Measurements from ENCODE around the gene PIK3CA.

The PIK3CA gene

DNA sequence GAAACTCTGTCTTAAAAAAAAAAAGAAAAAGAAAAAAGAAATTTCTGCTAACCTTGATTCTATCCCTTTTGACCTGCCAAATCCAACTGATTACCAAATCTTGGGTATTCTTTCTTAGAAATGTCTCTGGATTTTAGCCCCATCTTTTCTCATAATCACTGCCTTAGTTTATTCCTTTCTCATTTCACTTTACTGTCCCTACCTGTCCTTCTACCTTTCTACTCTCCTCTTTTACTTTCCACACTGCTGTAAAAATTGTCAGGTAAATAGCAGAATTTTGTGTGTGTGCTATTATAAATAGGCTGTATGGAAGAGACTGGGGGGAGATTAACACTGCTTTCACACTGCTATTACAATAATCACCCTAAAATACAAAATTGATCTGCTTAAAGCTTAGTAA, 16.7 kb downstream of the PIK3CA start:
- H3K4me3 ChIP-seq (ENCODE audit: low read depth, low read length), result no peak overlapping the region
- H3K4me2 ChIP-seq (ENCODE audit: low read length), result no peak overlapping the region
- H3K79me2 ChIP-seq, result peaks cover 34% of the 10 kb centered on the region
- TF ChIP-seq, protein P1, sequence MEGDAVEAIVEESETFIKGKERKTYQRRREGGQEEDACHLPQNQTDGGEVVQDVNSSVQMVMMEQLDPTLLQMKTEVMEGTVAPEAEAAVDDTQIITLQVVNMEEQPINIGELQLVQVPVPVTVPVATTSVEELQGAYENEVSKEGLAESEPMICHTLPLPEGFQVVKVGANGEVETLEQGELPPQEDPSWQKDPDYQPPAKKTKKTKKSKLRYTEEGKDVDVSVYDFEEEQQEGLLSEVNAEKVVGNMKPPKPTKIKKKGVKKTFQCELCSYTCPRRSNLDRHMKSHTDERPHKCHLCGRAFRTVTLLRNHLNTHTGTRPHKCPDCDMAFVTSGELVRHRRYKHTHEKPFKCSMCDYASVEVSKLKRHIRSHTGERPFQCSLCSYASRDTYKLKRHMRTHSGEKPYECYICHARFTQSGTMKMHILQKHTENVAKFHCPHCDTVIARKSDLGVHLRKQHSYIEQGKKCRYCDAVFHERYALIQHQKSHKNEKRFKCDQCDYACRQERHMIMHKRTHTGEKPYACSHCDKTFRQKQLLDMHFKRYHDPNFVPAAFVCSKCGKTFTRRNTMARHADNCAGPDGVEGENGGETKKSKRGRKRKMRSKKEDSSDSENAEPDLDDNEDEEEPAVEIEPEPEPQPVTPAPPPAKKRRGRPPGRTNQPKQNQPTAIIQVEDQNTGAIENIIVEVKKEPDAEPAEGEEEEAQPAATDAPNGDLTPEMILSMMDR (IDR thresholded peaks at IDR 0.05), result no peak
- no peaks in the 10 kb centered on the region for H3K36me3 ChIP-seq (ENCODE audit: control insufficient read depth, insufficient read depth, low read length)
- no peaks in the 10 kb centered on the region for H3K4me1 ChIP-seq
- H3K27ac ChIP-seq, result no peak overlapping the region
- no peak overlapping the region for H3K9ac ChIP-seq
- no peaks in the 10 kb centered on the region for H3K27me3 ChIP-seq (ENCODE audit: control insufficient read depth, insufficient read depth, low read length)
- no peaks in the 10 kb centered on the region for H3K9me3 ChIP-seq (ENCODE audit: control insufficient read depth, low read length)
- H2AFZ ChIP-seq, result no peak overlapping the region

DNA sequence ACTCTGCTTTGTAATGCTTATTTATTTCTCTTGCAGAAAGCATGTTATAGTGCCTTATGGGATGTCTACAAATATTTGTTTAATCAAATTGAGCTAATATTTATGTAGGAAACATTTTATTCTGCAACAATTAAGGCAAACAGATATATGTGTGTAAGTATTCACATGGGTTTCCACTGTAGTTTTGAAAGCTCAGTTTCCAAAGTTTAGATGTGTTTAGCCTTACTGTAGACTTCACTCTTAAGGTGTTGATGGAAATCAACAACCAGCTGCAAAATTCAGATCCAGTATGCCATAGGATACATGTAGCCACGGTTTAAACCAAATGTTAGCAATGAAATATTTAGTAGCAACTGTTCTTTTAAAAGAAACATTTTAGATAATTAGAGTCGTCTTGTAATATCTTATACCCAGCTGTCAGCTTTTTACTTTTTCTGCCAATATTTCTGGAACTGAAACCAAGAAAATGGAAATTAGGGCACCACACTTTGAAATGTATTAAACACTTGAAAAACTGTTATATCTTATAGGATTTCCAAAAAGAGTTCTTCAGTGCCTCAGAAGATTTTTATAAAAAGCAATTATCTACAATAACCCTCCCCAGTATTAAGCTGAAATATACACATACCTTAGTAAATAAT, 18.5 kb downstream of the PIK3CA start:
- H3K4me3 ChIP-seq (ENCODE audit: low read depth, low read length), result no peak overlapping the region
- no peak overlapping the region for H3K9ac ChIP-seq
- H2AFZ ChIP-seq, result no peak overlapping the region
- peaks cover 20% of the 10 kb centered on the region for H3K79me2 ChIP-seq
- no peaks in the 10 kb centered on the region for H3K9me3 ChIP-seq (ENCODE audit: control insufficient read depth, low read length)
- H3K4me1 ChIP-seq, result no peaks in the 10 kb centered on the region
- H3K36me3 ChIP-seq (ENCODE audit: control insufficient read depth, insufficient read depth, low read length), result no peaks in the 10 kb centered on the region
- no peak overlapping the region for H3K4me2 ChIP-seq (ENCODE audit: low read length)
- TF ChIP-seq, protein P1 (IDR thresholded peaks at IDR 0.05), result no peak
- H3K27me3 ChIP-seq (ENCODE audit: control insufficient read depth, insufficient read depth, low read length), result no peaks in the 10 kb centered on the region
- no peak overlapping the region for H3K27ac ChIP-seq

DNA sequence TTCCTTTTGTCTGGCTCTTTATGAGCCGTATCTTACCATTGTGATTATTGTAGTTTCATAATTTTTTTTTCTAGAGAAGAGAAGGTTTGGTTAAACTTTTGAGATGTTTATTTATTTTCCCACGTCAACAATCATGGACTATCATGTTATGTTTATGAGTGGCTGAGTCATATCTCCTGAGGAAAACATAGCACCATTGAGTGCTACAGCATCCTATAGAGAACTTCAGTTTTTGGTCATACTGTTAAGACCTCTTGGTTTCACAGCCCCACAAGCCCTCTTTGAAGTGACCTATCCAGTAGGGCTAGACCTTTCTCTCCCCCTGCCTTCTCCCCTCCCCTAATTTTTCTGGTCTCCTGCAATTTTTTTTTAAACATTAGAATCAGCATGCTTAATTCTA, 20.8 kb downstream of the PIK3CA start:
- TF ChIP-seq, protein P1 (IDR thresholded peaks at IDR 0.05), result no peak
- Histone ChIP-seq H3K9ac (no peak overlapping the region), H2AFZ (no peak overlapping the region), H3K9me3 (ENCODE audit: control insufficient read depth, low read length) (no peaks in the 10 kb centered on the region), H3K4me3 (ENCODE audit: low read depth, low read length) (no peak overlapping the region), H3K27me3 (ENCODE audit: control insufficient read depth, insufficient read depth, low read length) (no peaks in the 10 kb centered on the region), H3K79me2 (peaks cover 15% of the 10 kb centered on the region), H3K36me3 (ENCODE audit: control insufficient read depth, insufficient read depth, low read length) (no peaks in the 10 kb centered on the region), H3K4me2 (ENCODE audit: low read length) (no peak overlapping the region), H3K4me1 (no peaks in the 10 kb centered on the region), H3K27ac (no peak overlapping the region)

DNA sequence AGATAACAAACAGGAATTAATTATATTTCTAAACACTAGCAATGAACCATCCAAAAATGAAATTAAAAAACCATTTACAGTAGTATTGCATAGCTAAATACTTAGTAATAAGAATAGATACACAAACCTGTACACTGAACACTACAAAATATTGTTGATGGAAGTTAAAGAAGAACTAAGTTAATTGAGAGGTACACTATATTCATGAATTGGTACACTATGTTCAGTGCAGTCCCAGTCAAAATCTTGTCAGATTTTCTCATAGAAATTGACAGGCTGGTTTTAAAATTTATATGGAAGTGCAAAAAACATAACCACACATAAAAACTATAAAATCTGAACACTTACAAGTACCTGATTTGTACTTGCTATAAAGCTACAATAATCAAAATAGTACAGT, 24.4 kb downstream of the PIK3CA start:
- Histone ChIP-seq H3K4me2 (ENCODE audit: low read length) (no peak overlapping the region), H2AFZ (no peak overlapping the region), H3K36me3 (ENCODE audit: control insufficient read depth, insufficient read depth, low read length) (no peaks in the 10 kb centered on the region), H3K9ac (no peak overlapping the region), H3K79me2 (peaks cover 12% of the 10 kb centered on the region), H3K4me3 (ENCODE audit: low read depth, low read length) (no peak overlapping the region), H3K27ac (no peak overlapping the region), H3K4me1 (peaks cover 5% of the 10 kb centered on the region), H3K9me3 (ENCODE audit: control insufficient read depth, low read length) (no peaks in the 10 kb centered on the region), H3K27me3 (ENCODE audit: control insufficient read depth, insufficient read depth, low read length) (no peaks in the 10 kb centered on the region)
- TF ChIP-seq, protein P1 (IDR thresholded peaks at IDR 0.05), result no peak

DNA sequence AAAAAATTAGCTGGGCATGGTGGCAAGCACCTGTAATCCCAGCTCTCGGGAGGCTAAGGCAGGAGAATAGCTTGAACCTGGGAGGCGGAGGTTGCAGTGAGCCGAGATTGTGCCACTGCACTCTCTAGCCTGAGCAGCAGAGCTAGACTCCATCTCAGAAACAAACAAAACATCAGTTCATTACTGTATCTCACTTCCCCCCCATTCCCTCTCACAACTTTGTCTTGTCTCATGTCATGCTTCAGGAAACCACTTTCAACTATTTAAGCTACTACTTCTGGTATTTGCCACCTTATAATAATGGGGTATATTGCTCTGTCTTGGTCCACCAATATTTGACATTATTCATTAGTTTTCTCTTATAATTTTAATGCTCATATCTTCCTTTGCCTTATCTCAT, 26.2 kb downstream of the PIK3CA start:
- peaks cover 16% of the 10 kb centered on the region for H3K79me2 ChIP-seq
- TF ChIP-seq, protein P1 (IDR thresholded peaks at IDR 0.05), result no peak

More for the DNA sequence above, 26.2 kb downstream of the PIK3CA start:
- Histone ChIP-seq H3K27ac (no peak overlapping the region), H3K36me3 (ENCODE audit: control insufficient read depth, insufficient read depth, low read length) (no peaks in the 10 kb centered on the region), H3K9ac (no peak overlapping the region), H2AFZ (no peak overlapping the region), H3K9me3 (ENCODE audit: control insufficient read depth, low read length) (no peaks in the 10 kb centered on the region), H3K4me2 (ENCODE audit: low read length) (no peak overlapping the region), H3K4me1 (peaks cover 10% of the 10 kb centered on the region), H3K4me3 (ENCODE audit: low read depth, low read length) (no peak overlapping the region), H3K27me3 (ENCODE audit: control insufficient read depth, insufficient read depth, low read length) (no peaks in the 10 kb centered on the region)
